Stimulated activated CD4-positive, alpha-beta T cell treated with anti-CD3 and anti-CD28 coated beads, Interleukin-12 subunit alpha, Interleukin-12 subunit beta, amount 100 ng/mL, for 4 hours (primary cell): ENCODE measurements around the gene RNF34.

Source experiments
- DNase-seq: peaks from one replicate; pipeline ENCODE4 v3.0.0-alpha.2; 2020

Gene RNF34

GRCh38 chr12:121391619-121392324 lies 8.1 kb upstream of the RNF34 start:
- DNase-seq: no peak

- no peak for DNase-seq
These were observed 7.6 kb upstream of the RNF34 start for GRCh38 chr12:121392325-121392716.

- no peak for DNase-seq
These were observed 2.4 kb upstream of the RNF34 start for GRCh38 chr12:121397521-121397920.

- DNase-seq: no peak
These were observed 1.6 kb upstream of the RNF34 start for GRCh38 chr12:121398355-121398754.

GRCh38 chr12:121400332-121401139 lies 618 bp downstream of the RNF34 start:
- DNase-seq: peak; percentile 52

GRCh38 chr12:121403721-121404120 lies 3.8 kb downstream of the RNF34 start:
- no peak for DNase-seq

GRCh38 chr12:121404734-121405133 lies 4.8 kb downstream of the RNF34 start:
- no peak for DNase-seq

- DNase-seq: no peak
These were observed 5.3 kb downstream of the RNF34 start for GRCh38 chr12:121405211-121405610.

- no peak for DNase-seq
These were observed 14.0 kb downstream of the RNF34 start for GRCh38 chr12:121413917-121414316.

- no peak for DNase-seq
These were observed 17.9 kb downstream of the RNF34 start for GRCh38 chr12:121417847-121418246.

- no peak for DNase-seq
These were observed 20.2 kb downstream of the RNF34 start for GRCh38 chr12:121420109-121420508.

- no peak for DNase-seq
These were observed 23.3 kb downstream of the RNF34 start for GRCh38 chr12:121423253-121423652.

GRCh38 chr12:121423682-121424623 lies 24.0 kb downstream of the RNF34 start:
- DNase-seq: no peak

GRCh38 chr12:121424624-121424975 lies 24.7 kb downstream of the RNF34 start:
- DNase-seq: no peak

- no peak for DNase-seq
These were observed 27.7 kb downstream of the RNF34 start for GRCh38 chr12:121427556-121428050.

- no peak for DNase-seq
These were observed 29.0 kb downstream of the RNF34 start for GRCh38 chr12:121428883-121429282.

GRCh38 chr12:121430833-121431415 lies 31.0 kb downstream of the RNF34 start:
- DNase-seq: no peak

GRCh38 chr12:121432740-121433480 lies 33.0 kb downstream of the RNF34 start:
- DNase-seq: no peak

- no peak for DNase-seq
These were observed 36.8 kb downstream of the RNF34 start for GRCh38 chr12:121436706-121437105.

- no peak for DNase-seq
These were observed 39.0 kb downstream of the RNF34 start for GRCh38 chr12:121438905-121439304.

- DNase-seq: no peak
These were observed 39.8 kb downstream of the RNF34 start for GRCh38 chr12:121439715-121440114.

- DNase-seq: no peak
These were observed 40.9 kb downstream of the RNF34 start for GRCh38 chr12:121440768-121441167.
